Liver (tissue), 9 donors: ENCODE measurements around the gene USP11. TPM values are rescaled to one million over a fixed set of nuclear protein-coding genes. Genes with fewer than 3 reads are reported as not detected.

Experiments used
- DNase-seq: peaks from one replicate; pipeline ENCODE4 v3.0.0-alpha.2; 2017; ENCODE audit warnings: low spot score
- H3K27ac ChIP-seq, 2 donors: one replicate each; pipeline ENCODE4 v1.7.0; 2013; ENCODE audit warnings: inconsistent platforms in 2 of 2, low read length in 2 of 2, control low read depth in 1 of 2, low read depth in 1 of 2, mild to moderate bottlenecking in 1 of 2
- H3K27me3 ChIP-seq, 4 donors: one replicate each; pipeline versions ENCODE4 v1.6.1 to v1.7.0; 2013; ENCODE audit warnings: low read length in 3 of 4, inconsistent platforms in 1 of 4, mild to moderate bottlenecking in 1 of 4, moderate library complexity in 1 of 4; ENCODE audit not compliant: control insufficient read depth in 4 of 4, insufficient read depth in 4 of 4
- H3K36me3 ChIP-seq, 4 donors: one replicate each; pipeline versions ENCODE4 v1.6.1 to v1.7.0; 2013; ENCODE audit warnings: low read length in 3 of 4, mild to moderate bottlenecking in 3 of 4, low read depth in 1 of 4, moderate library complexity in 1 of 4; ENCODE audit not compliant: control insufficient read depth in 4 of 4, insufficient read depth in 3 of 4
- H3K4me1 ChIP-seq, 4 donors: one replicate each; pipeline versions ENCODE4 v1.6.1 to v1.7.0; 2013; ENCODE audit warnings: low read length in 3 of 4, mild to moderate bottlenecking in 3 of 4, moderate library complexity in 1 of 4; ENCODE audit not compliant: control insufficient read depth in 4 of 4, insufficient read depth in 4 of 4
- H3K4me3 ChIP-seq, 3 donors: one replicate each; pipeline versions ENCODE4 v1.6.1 to v1.7.0; 2013; ENCODE audit warnings: low read length in 3 of 3, control low read depth in 1 of 3, low read depth in 1 of 3, mild to moderate bottlenecking in 1 of 3
- H3K9ac ChIP-seq, 2 donors: one replicate each; pipeline ENCODE4 v1.7.0; 2013; ENCODE audit warnings: low read length in 2 of 2, mild to moderate bottlenecking in 2 of 2, moderate library complexity in 2 of 2, control low read depth in 1 of 2, low read depth in 1 of 2
- H3K9me3 ChIP-seq, 4 donors: one replicate each; pipeline versions ENCODE4 v1.6.1 to v1.7.0; 2013; ENCODE audit warnings: low read length in 3 of 4; ENCODE audit not compliant: control insufficient read depth in 4 of 4
- EGR1 ChIP-seq, 2 donors: IDR thresholded peaks; 2 replicates each; pipeline ENCODE4 v1.6.1; 2016 to 2018; ENCODE audit warnings: antibody characterized with exemption in 2 of 2, low read depth in 2 of 2
- FOXA1 ChIP-seq: IDR thresholded peaks from 2 replicates; pipeline ENCODE4 v1.6.1; 2016; ENCODE audit warnings: antibody characterized with exemption
- FOXA2 ChIP-seq: IDR thresholded peaks from 2 replicates; pipeline ENCODE4 v1.6.1; 2016; ENCODE audit warnings: antibody characterized with exemption
- GABPA ChIP-seq, 2 donors: IDR thresholded peaks in 1 of 2; conservative IDR thresholded peaks in 1 of 2; 2 replicates each; pipeline ENCODE4 v1.6.1; 2016; ENCODE audit warnings: antibody characterized with exemption in 2 of 2, mild to moderate bottlenecking in 1 of 2, moderate library complexity in 1 of 2
- HNF4A ChIP-seq, 2 donors: conservative IDR thresholded peaks; 2 replicates each; pipeline ENCODE4 v1.6.1; 2016; ENCODE audit warnings: antibody characterized with exemption in 2 of 2, mild to moderate bottlenecking in 2 of 2
- JUND ChIP-seq, 2 donors: IDR thresholded peaks; 2 replicates each; pipeline ENCODE4 v1.6.1; 2016; ENCODE audit warnings: antibody characterized with exemption in 2 of 2
- RXRA ChIP-seq, 2 donors: IDR thresholded peaks; 2 replicates each; pipeline ENCODE4 v1.6.1; 2017 to 2018; ENCODE audit warnings: antibody characterized with exemption in 2 of 2, mild to moderate bottlenecking in 1 of 2
- SP1 ChIP-seq: IDR thresholded peaks from 2 replicates; pipeline ENCODE4 v1.6.1; 2018; ENCODE audit warnings: antibody characterized with exemption, mild to moderate bottlenecking
- TAF1 ChIP-seq: conservative IDR thresholded peaks from 2 replicates; pipeline ENCODE4 v1.6.1; 2016; ENCODE audit warnings: antibody characterized with exemption, mild to moderate bottlenecking
- YY1 ChIP-seq: IDR thresholded peaks from 2 replicates; pipeline ENCODE4 v1.6.1; 2016; ENCODE audit warnings: antibody characterized with exemption, mild to moderate bottlenecking
- WGBS: extraction: QIAGEN DNeasy Blood & Tissue Kit; methylation state at CpG from one replicate; pipeline ENCODE4 v1.1.7; 2013; 5-methylcytosine and 5-hydroxymethylcytosine counted together
- polyA plus RNA-seq, 2 donors: library from polyadenylated mRNA; stranded (reverse) in 1 of 2; unstranded in 1 of 2; fragments of 200-250 nt in 1 of 2; fragments of >200 nt in 1 of 2; fragmentation: Nextera tagmentation in 1 of 2; extraction: Ambion mirVana in 1 of 2; gene quantifications; one replicate each; pipeline versions ENCODE4 v1.2.1 to v1.2.3, GENCODE V29; 2013 to 2015
- total RNA-seq, 2 donors: library from RNA; depleted of rRNA; stranded (reverse); fragments of >200 nt; gene quantifications; one replicate each; pipeline ENCODE4 v1.2.3, GENCODE V29; 2014
- TF ChIP-seq, protein P1 (sequence below): IDR thresholded peaks from 2 replicates; pipeline ENCODE4 v1.6.1; 2016; ENCODE audit warnings: antibody characterized with exemption
- TF ChIP-seq, protein P2 (sequence below): IDR thresholded peaks from 2 replicates; pipeline ENCODE4 v1.6.1; 2016; ENCODE audit warnings: antibody characterized with exemption
- TF ChIP-seq, protein P3 (sequence below): IDR thresholded peaks from 2 replicates; pipeline ENCODE4 v1.6.1; 2016; ENCODE audit warnings: antibody characterized with exemption, mild to moderate bottlenecking
- TF ChIP-seq, protein P4 (sequence below): IDR thresholded peaks from 2 replicates; pipeline ENCODE4 v1.6.1; 2016; ENCODE audit warnings: antibody characterized with exemption
- TF ChIP-seq, protein P5 (sequence below): fragments of 150-350 bp; IDR thresholded peaks from 2 replicates; pipeline ENCODE4 v1.5.1; 2017; ENCODE audit warnings: improper control_type of control experiment, low read depth, low read length; ENCODE audit not compliant: missing input control
- donor health status: healthy.
- donor health status: healthy.
- donor health status: healthy.
- donor health status: healthy.
- donor health status: healthy.

The USP11 gene
- total and polyA plus RNA-seq, 4 donors: 9.6 to 24.3 (median 11.1) TPM

DNA sequence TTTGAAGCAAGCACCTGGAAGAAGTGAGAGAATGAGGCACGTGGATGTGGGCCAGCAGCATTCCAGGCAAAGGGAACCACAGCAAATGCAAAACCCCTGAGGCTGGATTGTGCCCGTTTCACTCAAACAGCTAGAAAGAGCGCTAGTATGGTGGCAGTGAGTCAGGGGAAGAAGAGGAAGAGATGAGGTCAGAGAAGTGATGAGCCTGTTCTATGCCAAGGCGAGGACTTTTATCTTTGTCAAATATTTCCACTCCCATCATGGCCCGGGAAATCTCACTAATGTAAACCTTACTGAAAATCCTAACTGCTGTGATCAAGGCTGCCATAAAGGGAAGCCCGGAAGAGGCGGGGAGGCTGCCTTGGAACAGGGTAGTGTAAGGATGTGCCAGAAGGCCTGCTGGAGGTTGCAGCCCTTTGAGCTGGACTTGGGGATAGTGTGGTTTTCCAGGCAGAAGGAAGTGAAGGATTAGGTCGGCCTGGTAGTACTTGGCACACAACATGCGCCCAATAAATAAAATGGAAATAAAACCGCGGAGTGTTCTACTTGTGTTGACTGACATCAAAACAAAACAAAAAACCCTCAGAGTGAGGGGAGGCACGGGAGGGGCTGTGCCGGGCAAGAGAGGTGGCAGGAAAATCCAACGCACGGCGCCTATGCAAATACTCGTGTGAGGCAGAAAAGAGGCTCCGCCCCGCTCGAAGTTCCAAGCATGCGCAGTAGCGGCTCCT lies 15.5 kb upstream of the USP11 start (continued):
- TF ChIP-seq, protein P1, sequence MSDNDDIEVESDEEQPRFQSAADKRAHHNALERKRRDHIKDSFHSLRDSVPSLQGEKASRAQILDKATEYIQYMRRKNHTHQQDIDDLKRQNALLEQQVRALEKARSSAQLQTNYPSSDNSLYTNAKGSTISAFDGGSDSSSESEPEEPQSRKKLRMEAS: no peak
- TF ChIP-seq RXRA (IDR thresholded peaks at IDR 0.05) (no peak), FOXA2 (no peak), HNF4A (conservative IDR thresholded peaks at IDR 0.05) (no peak), SP1 (no peak)

DNA sequence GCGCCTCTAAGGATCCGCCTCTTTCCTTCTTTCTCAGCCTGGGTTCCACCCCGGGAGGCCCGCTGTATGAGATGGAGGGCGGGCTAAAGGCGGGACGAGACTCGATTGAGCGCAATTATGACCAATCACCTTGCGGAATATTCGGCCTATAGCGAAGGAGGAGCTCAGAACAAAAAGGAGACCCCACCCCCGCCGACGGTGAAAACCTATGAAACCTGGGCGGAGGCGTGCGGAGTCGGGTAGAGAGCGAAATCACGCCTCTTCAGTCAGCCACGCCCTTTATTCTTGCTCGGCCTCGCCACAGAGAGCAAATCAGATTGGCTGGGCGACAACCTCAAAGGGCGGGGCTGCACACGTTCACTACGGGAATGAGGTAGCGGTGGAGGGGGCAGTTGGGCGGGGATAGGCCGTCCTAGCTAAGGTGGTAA lies 14.9 kb upstream of the USP11 start:
- TF ChIP-seq EGR1 (IDR thresholded peaks at IDR 0.05; ENCODE audit: low read depth in 2 of 2) (peak in 1 of 2 donors; percentile 30), FOXA1 (no peak), TAF1 (no peak), JUND (IDR thresholded peaks at IDR 0.05) (peak; percentile 23 to 46), RXRA (IDR thresholded peaks at IDR 0.05) (peak in 1 of 2 donors; percentile 25), HNF4A (conservative IDR thresholded peaks at IDR 0.05) (peak in 1 of 2 donors; percentile 35), YY1 (no peak), GABPA (IDR thresholded peaks at IDR 0.05 in 1 of 2, conservative IDR thresholded peaks at IDR 0.05 in 1 of 2) (peak in 1 of 2 donors; percentile 21), SP1 (peak; percentile 89), FOXA2 (no peak)
- TF ChIP-seq, protein P2, sequence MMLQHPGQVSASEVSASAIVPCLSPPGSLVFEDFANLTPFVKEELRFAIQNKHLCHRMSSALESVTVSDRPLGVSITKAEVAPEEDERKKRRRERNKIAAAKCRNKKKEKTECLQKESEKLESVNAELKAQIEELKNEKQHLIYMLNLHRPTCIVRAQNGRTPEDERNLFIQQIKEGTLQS: no peak
- TF ChIP-seq, protein P3, sequence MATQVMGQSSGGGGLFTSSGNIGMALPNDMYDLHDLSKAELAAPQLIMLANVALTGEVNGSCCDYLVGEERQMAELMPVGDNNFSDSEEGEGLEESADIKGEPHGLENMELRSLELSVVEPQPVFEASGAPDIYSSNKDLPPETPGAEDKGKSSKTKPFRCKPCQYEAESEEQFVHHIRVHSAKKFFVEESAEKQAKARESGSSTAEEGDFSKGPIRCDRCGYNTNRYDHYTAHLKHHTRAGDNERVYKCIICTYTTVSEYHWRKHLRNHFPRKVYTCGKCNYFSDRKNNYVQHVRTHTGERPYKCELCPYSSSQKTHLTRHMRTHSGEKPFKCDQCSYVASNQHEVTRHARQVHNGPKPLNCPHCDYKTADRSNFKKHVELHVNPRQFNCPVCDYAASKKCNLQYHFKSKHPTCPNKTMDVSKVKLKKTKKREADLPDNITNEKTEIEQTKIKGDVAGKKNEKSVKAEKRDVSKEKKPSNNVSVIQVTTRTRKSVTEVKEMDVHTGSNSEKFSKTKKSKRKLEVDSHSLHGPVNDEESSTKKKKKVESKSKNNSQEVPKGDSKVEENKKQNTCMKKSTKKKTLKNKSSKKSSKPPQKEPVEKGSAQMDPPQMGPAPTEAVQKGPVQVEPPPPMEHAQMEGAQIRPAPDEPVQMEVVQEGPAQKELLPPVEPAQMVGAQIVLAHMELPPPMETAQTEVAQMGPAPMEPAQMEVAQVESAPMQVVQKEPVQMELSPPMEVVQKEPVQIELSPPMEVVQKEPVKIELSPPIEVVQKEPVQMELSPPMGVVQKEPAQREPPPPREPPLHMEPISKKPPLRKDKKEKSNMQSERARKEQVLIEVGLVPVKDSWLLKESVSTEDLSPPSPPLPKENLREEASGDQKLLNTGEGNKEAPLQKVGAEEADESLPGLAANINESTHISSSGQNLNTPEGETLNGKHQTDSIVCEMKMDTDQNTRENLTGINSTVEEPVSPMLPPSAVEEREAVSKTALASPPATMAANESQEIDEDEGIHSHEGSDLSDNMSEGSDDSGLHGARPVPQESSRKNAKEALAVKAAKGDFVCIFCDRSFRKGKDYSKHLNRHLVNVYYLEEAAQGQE: peak; percentile 51
- TF ChIP-seq, protein P4, sequence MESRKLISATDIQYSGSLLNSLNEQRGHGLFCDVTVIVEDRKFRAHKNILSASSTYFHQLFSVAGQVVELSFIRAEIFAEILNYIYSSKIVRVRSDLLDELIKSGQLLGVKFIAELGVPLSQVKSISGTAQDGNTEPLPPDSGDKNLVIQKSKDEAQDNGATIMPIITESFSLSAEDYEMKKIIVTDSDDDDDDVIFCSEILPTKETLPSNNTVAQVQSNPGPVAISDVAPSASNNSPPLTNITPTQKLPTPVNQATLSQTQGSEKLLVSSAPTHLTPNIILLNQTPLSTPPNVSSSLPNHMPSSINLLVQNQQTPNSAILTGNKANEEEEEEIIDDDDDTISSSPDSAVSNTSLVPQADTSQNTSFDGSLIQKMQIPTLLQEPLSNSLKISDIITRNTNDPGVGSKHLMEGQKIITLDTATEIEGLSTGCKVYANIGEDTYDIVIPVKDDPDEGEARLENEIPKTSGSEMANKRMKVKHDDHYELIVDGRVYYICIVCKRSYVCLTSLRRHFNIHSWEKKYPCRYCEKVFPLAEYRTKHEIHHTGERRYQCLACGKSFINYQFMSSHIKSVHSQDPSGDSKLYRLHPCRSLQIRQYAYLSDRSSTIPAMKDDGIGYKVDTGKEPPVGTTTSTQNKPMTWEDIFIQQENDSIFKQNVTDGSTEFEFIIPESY: no peak
- TF ChIP-seq, protein P1: no peak
- TF ChIP-seq, protein P5, sequence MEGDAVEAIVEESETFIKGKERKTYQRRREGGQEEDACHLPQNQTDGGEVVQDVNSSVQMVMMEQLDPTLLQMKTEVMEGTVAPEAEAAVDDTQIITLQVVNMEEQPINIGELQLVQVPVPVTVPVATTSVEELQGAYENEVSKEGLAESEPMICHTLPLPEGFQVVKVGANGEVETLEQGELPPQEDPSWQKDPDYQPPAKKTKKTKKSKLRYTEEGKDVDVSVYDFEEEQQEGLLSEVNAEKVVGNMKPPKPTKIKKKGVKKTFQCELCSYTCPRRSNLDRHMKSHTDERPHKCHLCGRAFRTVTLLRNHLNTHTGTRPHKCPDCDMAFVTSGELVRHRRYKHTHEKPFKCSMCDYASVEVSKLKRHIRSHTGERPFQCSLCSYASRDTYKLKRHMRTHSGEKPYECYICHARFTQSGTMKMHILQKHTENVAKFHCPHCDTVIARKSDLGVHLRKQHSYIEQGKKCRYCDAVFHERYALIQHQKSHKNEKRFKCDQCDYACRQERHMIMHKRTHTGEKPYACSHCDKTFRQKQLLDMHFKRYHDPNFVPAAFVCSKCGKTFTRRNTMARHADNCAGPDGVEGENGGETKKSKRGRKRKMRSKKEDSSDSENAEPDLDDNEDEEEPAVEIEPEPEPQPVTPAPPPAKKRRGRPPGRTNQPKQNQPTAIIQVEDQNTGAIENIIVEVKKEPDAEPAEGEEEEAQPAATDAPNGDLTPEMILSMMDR: no peak
- Histone ChIP-seq H3K9ac (peak overlapping the region; percentile 70 to 88), H3K36me3 (peaks cover 7 to 32% (median 17%) of the 10 kb centered on the region in 4 donors), H3K4me1 (peaks cover 2 to 45% (median 26%) of the 10 kb centered on the region in 4 donors), H3K4me3 (peak overlapping the region; percentile 73 to 87 (median 83)), H3K27me3 (no peaks in the 10 kb centered on the region), H3K9me3 (no peaks in the 10 kb centered on the region), H3K27ac (peak overlapping the region; percentile 95 to 99)
- WGBS: under 1% methylated on average over 31 of the region's 31 CpGs
- DNase-seq: peak; percentile 91
